WTC11 (cell line): Measurements from ENCODE around the gene DTX3L.

Experiments
- CTCF ChIP-seq: fragments of 200-600 bp; IDR thresholded peaks from 2 replicates; pipeline ENCODE4 v1.8.0; 2022; ENCODE audit warnings: antibody characterized with exemption
- ETV6 ChIP-seq: sonication (generic); formaldehyde crosslinking; IDR thresholded peaks from 2 replicates; pipeline ENCODE4 v1.8.1; 2022; ENCODE audit warnings: mild to moderate bottlenecking, missing genetic modification reagents
- FOXK1 ChIP-seq: sonication (generic); formaldehyde crosslinking; IDR thresholded peaks from 2 replicates; pipeline ENCODE4 v1.8.0; 2022; ENCODE audit warnings: mild to moderate bottlenecking, moderate library complexity, missing genetic modification reagents
- IRF2 ChIP-seq: sonication (generic); formaldehyde crosslinking; IDR thresholded peaks from 2 replicates; pipeline ENCODE4 v1.8.0; 2022; ENCODE audit warnings: low read depth, missing genetic modification reagents, borderline replicate concordance
- MAX ChIP-seq: sonication (generic); formaldehyde crosslinking; IDR thresholded peaks from 2 replicates; pipeline ENCODE4 v1.8.0; 2022; ENCODE audit warnings: mild to moderate bottlenecking, missing genetic modification reagents
- NFYB ChIP-seq: sonication (generic); formaldehyde crosslinking; conservative IDR thresholded peaks from 2 replicates; pipeline ENCODE4 v1.8.0; 2022; ENCODE audit warnings: low read depth, missing genetic modification reagents
- NR2C2 ChIP-seq: sonication (generic); formaldehyde crosslinking; IDR thresholded peaks from 2 replicates; pipeline ENCODE4 v1.8.0; 2022; ENCODE audit warnings: mild to moderate bottlenecking, missing genetic modification reagents
- NR3C1 ChIP-seq: sonication (generic); formaldehyde crosslinking; conservative IDR thresholded peaks from 2 replicates; pipeline ENCODE4 v1.8.1; 2023; ENCODE audit warnings: low read depth, mild to moderate bottlenecking, missing genetic modification reagents
- SP1 ChIP-seq: sonication (generic); formaldehyde crosslinking; conservative IDR thresholded peaks from 2 replicates; pipeline ENCODE4 v1.8.1; 2022; ENCODE audit warnings: missing genetic modification reagents
- TCF7 ChIP-seq: sonication (generic); formaldehyde crosslinking; IDR thresholded peaks from 2 replicates; pipeline ENCODE4 v1.8.0; 2022; ENCODE audit warnings: mild to moderate bottlenecking, low read depth, missing genetic modification reagents, moderate library complexity
- USF2 ChIP-seq: sonication (generic); formaldehyde crosslinking; IDR thresholded peaks from 2 replicates; pipeline ENCODE4 v1.8.1; 2023; ENCODE audit warnings: mild to moderate bottlenecking, missing genetic modification reagents, moderate library complexity
- ZNF121 ChIP-seq: sonication (generic); formaldehyde crosslinking; IDR thresholded peaks from 2 replicates; pipeline ENCODE4 v1.8.0; 2023; ENCODE audit warnings: missing genetic modification reagents
- ZNF396 ChIP-seq: fragments of 250-450 bp; sonication (Bioruptor Pico); IDR thresholded peaks from 2 replicates; pipeline ENCODE4 v1.8.0; 2021; ENCODE audit warnings: mild to moderate bottlenecking, moderate library complexity, borderline replicate concordance
- ZSCAN18 ChIP-seq: fragments of 250-450 bp; sonication (Bioruptor Pico); IDR thresholded peaks from 2 replicates; pipeline ENCODE4 v2.1.2; 2022; ENCODE audit warnings: mild to moderate bottlenecking, moderate library complexity

GRCh38 chr3:122559906-122560305, 4.2 kb upstream of the DTX3L start:
- no peak for TF ChIP-seq CTCF
- no peak for TF ChIP-seq FOXK1 (CRISPR knock-in tag)
- TF ChIP-seq MAX (CRISPR knock-in tag), result no peak
- TF ChIP-seq NR2C2, result no peak
- no peak for TF ChIP-seq SP1 (CRISPR knock-in tag)
- TF ChIP-seq ETV6 (CRISPR knock-in tag), result no peak
- no peak for TF ChIP-seq IRF2 (CRISPR knock-in tag)
- no peak for TF ChIP-seq NR3C1
- no peak for TF ChIP-seq USF2
- no peak for TF ChIP-seq TCF7 (CRISPR knock-in tag)
- no peak for TF ChIP-seq ZNF121 (CRISPR knock-in tag)
- no peak for TF ChIP-seq ZNF396 (CRISPR knock-in tag)
- no peak for TF ChIP-seq ZSCAN18 (CRISPR knock-in tag)
- no peak for TF ChIP-seq NFYB (CRISPR knock-in tag)
